Limb (tissue), 2 donors: ENCODE results near the gene CA12.

Source experiments
- DNase-seq, 2 donors: peaks; one replicate each; pipeline ENCODE4 v3.0.0-alpha.2; 2016; ENCODE audit errors: extremely low spot score in 2 of 2

Gene CA12

DNA sequence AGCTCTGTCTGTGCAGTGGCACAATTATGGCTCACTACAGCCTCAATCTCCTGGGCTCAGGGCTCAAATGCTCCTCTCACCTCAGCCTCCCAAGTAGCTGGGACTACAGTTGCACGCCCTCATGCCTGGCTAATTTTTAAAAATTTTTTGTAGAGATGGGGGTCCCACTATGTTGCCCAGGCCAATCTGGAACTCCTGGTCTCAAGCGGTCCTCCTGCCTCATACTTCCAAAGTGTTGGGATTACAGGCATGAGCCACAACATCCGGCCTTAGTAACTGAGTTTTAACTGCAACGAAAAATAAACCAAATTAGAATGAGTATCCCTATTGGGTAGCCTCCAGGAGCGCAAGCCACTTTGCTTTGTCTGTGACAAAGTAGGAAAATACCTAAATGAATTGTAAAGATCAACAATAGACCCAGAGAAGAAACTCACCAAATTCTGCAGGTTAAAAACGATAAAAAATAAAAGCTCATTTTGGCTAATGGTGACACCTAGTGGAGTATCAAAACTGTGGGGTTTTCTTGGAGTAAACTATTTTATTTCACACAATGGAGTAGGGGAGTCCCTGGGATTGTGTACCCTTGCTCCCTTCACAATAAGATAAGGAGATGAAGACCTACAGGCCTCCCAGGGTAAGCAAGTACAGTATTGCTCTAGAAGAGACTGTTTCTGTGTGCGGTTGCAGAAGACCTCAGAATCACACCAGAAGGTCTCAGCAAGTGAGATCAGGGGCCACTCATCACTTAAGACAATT, 21.0 kb upstream of the CA12 start:
- no peak for DNase-seq

DNA sequence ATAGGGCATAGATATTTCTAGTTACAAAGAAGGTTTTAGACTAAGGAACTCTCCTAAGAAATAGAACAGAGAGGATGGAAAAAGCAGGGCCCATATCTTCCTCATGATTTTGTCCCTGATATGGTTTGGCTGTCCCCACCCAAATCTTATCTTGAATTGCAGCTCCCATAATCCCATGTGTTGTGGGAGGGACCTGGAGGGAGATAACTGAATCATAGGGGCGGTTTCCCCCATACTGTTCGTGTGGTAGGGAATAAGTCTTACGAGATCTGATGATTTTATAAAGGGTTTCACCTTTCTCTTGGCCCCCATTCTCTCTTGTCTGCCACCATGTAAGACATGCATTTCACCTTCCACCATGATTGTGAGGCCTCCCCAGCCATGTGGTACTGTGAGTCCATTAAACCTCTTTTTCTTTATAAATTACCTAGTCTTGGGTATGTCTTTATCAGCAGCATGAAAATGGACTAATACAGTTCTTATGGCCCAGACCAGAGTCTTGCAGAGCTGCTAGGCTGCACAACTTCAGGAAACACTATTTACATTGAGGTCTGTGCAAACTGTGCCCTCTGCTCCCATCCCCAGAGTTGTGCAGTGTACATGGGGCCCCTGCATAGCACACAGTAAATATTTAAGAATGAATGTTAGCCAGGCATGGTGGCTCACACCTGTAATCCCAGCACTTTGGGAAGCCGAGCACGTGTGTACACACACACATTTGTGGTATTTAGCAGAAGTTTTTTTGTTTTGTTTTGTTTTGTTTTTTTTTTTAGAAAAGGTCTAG, 20.3 kb upstream of the CA12 start:
- DNase-seq: no peak

- DNase-seq: no peak
Measured at GRCh38 chr15:63401078-63401477, 19.4 kb upstream of the CA12 start.

- DNase-seq: no peak
Measured at GRCh38 chr15:63398456-63398855, 16.8 kb upstream of the CA12 start.

- DNase-seq: no peak
Measured at GRCh38 chr15:63396152-63396928, 14.7 kb upstream of the CA12 start.

DNA sequence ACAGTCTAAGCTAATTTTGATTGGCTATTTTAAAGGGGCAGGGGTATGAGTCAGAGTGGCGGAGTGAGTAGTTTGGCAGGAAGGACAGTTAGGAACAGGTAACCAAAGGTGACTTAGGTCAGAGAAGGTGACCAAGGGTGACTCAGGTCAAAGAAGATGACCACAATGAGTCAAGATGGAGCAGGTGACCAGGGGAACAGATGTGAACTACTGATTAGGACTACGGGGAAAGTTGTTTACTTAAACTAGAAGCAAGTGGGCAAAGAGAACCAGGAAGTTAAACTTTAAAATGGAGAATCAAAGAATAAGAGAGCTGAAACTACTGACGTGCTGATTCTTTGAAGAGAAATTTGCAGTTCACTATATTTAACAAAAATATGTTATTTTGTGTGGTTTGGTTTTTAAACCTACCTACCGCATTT, 14.1 kb upstream of the CA12 start:
- DNase-seq: no peak

- no peak for DNase-seq
Measured at GRCh38 chr15:63392361-63393009, 10.8 kb upstream of the CA12 start.

GRCh38 chr15:63391669-63392360, 10.2 kb upstream of the CA12 start:
- DNase-seq: no peak

- DNase-seq: no peak
Measured at GRCh38 chr15:63390689-63391088, 9.0 kb upstream of the CA12 start.

DNA sequence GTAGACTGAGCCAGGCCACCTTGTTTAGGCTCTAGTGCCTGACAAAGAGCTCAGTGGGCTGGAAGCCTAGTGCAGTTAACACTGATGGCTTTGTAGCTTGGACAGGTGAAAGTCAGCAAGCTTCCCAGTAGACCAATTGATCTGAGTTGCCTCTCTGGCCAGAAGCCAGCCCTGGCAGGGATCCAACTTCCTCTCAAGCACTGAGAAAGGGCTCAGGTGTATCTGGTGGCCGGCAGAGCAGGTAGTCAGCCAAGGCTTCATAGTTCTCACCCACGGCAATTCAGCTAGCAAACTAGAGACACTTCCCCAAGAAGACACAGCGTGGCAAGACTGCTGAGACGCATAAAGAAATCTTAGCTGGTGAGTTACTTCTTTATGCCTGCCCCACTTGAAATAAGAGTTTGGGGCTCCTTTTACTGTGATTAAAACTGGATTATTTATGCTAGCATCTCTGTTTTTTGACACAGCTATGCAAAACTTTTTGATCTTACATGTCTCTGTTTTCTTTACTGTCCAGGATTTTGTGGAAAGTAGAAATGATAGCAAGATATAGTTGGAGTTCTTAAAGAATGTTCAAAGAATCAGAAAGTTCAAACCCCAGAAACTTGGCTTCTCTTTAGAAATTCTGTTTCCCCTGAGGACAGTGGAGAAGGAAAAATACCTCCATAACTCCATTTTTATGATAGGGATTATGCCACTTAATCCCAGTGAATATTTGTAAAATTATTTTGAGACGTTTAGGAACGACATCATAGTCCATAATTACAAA, 8.4 kb upstream of the CA12 start:
- peak in 1 of 2 donors; percentile 56 for DNase-seq

DNA sequence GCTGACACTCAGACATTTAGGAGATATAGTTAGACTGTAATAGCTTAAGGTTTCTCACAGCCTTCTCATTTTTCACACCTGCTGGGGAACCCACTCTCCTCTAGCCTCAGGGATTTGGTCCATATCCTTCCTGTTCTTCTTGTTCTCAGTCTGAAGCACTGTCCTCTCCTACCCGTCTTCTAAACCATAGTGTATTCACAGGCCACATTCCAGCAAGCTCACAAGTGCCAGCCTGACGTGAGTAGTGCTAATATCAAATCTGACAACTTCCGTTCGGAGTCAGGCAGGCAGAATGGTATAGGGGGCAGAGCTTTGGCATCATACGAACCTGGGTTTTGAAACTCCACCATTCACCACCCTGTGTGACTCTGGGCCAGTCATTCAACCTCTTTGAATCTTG, 6.9 kb upstream of the CA12 start:
- DNase-seq: no peak

DNA sequence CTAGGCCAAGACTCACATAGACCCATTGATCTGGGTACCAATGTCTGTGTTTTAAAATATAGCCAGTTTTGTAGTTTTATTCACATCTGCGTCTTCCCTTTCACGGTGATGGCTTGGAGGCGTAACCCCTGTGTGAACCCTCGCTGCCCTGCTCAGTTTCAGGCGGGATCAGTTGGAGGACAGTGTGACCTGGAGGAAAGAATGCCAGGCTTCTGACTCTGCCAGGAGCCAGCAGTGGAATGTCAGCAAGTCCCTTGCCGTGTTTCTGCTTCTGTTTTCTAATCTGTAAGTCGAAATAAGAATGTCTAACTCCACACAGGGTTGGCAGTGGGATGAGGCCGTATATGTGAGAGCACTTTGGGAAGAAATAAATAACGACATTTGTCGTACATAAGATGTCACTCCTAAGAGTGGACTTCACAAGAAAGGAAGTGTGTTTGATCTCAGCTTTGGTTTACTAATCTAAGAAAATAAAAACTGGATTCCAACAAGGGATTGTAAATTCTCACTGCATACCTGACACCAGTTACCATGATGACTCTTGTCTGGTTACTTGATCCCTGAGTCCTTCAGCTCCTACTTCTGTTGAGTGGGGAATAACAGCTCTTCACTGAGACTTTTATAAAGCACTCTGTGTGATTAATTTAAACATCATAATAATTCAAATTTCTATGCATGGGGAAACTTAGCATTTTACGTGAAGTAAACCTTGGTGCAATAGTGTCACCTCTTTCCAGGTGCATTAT, 6.3 kb upstream of the CA12 start:
- DNase-seq: no peak

DNA sequence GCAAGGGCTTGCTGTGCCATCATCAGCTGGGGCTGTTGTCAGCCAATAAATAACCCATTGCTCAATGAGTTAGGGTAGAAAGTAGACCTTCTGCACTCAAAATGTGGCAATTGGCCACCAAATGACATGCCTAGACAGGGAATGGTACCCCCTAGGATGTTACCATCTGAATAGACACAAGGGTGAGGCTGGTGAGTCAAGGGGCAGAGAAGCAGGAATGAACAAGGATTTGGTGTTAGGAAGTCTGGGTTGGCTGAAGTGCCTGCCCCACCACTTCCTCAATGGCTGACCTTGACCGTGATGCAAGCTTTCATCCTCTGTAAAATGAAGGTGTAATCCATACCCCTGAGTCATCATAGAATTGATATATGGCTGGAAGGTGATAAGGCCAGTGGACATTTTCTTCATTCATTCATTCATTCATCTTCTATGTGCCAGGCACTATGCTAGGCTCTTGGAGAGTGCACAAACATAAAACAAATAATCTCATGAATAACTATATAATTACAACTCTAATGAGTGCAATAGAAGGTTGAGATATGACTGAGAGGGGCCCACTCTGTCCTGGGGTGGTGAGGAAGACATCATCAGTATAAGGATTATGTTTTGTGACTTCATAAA, 4.4 kb upstream of the CA12 start:
- DNase-seq: no peak

- DNase-seq: no peak
Measured at GRCh38 chr15:63384906-63385305, 3.3 kb upstream of the CA12 start.

GRCh38 chr15:63382966-63383710, 1.5 kb upstream of the CA12 start:
- no peak for DNase-seq

DNA sequence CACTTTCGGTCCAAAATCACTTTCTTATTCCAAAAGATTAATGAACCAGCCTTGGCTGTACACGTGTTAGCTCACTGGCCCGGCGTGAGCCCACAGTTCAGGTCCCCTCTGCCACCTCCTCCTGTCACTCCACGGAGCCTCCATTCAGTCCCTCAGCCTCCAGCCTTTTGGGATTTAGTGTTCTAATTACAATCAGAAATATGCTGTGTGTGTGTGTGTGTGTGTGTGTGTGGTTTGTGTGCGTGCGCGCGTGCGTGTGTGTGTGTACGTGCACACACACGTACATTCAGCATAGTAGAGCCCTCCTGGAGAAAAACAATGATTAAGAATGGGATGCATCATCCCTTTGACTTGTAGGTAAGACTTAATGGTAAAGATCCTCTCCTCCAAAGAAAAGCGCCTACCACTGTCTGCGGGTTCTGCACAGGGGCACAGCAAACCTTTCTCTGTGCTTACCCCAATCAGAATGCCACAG, 801 bp downstream of the CA12 start:
- DNase-seq: no peak

- no peak for DNase-seq
Measured at GRCh38 chr15:63380151-63380807, 1.4 kb downstream of the CA12 start.
